ENCODE data around the gene AIF1L.

DNA sequence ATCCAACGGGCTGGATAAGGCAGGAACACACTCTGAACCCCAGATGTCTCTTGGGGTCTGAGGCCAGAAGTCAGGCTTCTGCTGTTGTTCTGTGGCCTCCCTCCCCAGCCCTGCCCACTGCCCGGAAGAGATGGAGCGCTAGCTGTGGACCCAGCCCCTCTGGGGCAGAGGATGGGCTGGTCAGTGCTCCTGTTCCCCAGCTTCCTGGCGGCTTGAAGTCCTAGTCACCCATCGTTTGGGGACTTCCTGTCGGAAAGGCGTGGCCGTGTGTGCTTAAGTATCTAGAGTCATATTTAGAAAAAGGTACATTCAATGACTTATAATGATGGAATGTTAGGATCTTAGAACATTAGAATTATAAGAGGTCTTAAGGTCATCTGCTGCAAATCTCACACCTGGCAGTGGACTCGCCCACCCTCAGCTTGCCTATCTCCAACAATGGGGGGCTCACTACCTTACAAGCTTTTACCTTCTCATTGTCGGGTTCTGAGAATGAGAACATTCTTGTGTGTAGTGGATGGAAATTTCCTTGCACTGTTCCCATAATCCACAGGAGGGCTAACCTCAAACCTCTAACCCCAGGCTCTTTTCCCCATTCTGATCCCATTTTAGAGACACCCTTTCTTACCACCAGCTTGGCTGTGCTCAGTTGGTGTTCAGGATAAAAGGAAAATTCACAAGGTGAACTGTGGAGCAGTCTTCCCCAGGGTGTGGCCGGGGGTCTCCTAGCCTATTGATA is 13.4 kb upstream of the AIF1L start:
- TF ChIP-seq EZH2 (optimal IDR thresholded peaks at IDR 0.05; ENCODE audit: low read depth, low read length), result no peak
- no peak for TF ChIP-seq CTCF (IDR thresholded peaks at IDR 0.05; ENCODE audit: low read length)

Measured in MM.1S (cell line).